ENCODE measurements around the gene WARS2.
A peak's percentile ranks its signal among the peaks of the same experiment; 100 is the strongest.

Gene WARS2

GRCh38 chr1:118985640-118986554 lies 154.6 kb downstream of the WARS2 start:
- H3K9me3 ChIP-seq (ENCODE audit: control insufficient read depth, low read length) = peaks cover 5% of the 10 kb centered on the region
- peak overlapping the region; percentile 60 for H3K4me3 ChIP-seq (ENCODE audit: extremely low read depth, insufficient read depth, low read length, poor library complexity, severe bottlenecking)
- H3K4me1 ChIP-seq (ENCODE audit: control insufficient read depth, insufficient read depth, low read length, poor library complexity, severe bottlenecking) = peaks cover 27% of the 10 kb centered on the region
- peaks cover 15% of the 10 kb centered on the region for H3K36me3 ChIP-seq (ENCODE audit: control insufficient read depth, insufficient read depth, low read length)
- WGBS, 2 experiments (ENCODE audit: insufficient coverage in 2 of 2) = 34 to 36% methylated on average over 28 to 31 of the region's 34 CpGs
- no peak overlapping the region for H3K27ac ChIP-seq (ENCODE audit: low read depth, low read length, severe bottlenecking)

DNA sequence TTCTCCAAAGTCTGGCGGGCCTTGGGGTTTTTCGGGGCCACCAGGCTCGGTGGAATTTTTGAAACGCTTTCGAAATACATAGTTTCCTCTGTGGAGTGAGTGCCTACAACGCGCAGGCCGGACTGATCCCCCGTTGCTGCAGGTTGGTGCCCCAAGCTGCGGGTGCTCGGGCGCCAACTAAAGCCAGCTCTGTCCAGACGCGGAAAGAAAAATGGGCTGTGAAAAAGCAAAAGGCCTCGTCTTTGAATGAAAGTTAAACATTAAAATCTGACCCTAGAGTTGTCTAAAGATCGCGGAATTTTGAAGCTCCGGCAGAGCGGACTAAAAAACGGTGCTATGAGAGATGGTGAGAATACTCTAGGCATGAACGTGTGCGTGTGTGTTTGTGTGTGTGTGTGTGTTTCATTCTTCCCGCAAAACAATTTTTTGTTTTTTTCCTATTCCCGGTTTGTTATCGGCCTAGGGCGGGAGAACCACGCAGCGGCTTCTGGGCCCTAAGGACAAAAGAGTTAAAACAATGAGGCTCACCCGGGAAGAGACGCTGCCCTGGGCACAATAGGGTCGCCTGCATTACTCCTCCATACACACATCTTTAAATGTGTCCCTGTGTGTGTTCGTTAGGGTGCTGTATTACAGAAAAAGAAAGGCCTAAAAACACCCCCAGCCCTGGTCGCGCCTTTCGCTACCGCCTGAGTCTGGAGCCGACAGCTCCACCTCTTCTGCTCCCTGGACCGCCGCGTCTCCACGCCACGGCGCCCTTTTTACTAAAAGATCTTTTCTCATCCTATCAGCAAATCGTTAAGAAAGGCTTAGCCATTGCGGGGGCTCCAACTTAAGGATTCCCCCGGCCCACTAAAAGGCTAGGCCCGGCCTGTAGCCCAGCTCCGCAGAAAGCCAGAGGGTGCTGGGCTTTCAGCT lies 155.5 kb downstream of the WARS2 start:
- Histone ChIP-seq H3K36me3 (ENCODE audit: control insufficient read depth, insufficient read depth, low read length) (peaks cover 15% of the 10 kb centered on the region), H3K4me3 (ENCODE audit: extremely low read depth, insufficient read depth, low read length, poor library complexity, severe bottlenecking) (no peak overlapping the region), H3K9me3 (ENCODE audit: control insufficient read depth, low read length) (peaks cover 5% of the 10 kb centered on the region), H3K4me1 (ENCODE audit: control insufficient read depth, insufficient read depth, low read length, poor library complexity, severe bottlenecking) (peaks cover 21% of the 10 kb centered on the region), H3K27ac (ENCODE audit: low read depth, low read length, severe bottlenecking) (no peak overlapping the region)
- 64 to 73% methylated on average over 36 to 37 of the region's 48 CpGs for WGBS, 2 experiments (ENCODE audit: insufficient coverage in 2 of 2)

GRCh38 chr1:118984086-118984721 lies 156.2 kb downstream of the WARS2 start:
- H3K4me3 ChIP-seq (ENCODE audit: extremely low read depth, insufficient read depth, low read length, poor library complexity, severe bottlenecking) = no peak overlapping the region

DNA sequence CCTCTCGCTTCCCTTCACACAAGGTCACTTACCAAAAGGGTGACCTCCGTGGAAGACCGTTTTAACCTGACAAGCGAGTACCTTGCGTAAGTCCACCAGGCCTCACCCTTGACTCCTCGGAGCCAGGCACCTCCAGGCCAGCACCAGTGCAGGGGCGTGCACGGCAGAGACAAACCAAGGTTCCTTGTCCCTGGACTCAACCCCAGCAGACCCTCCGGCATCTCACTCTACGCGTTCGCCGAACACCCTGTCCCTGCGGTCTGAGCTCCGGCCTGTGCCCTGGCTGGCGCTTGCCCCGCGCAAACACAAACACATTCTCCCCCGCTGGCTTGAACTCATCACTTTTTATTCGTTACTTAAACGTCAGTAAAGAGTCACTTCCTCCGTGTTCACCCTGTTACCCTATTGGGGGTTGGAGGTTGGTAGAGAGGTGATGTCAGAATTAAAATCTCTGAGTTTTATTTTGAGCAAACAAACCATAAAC lies 156.9 kb downstream of the WARS2 start:
- Histone ChIP-seq H3K9me3 (ENCODE audit: control insufficient read depth, low read length) (peaks cover 5% of the 10 kb centered on the region), H3K36me3 (ENCODE audit: control insufficient read depth, insufficient read depth, low read length) (peaks cover 15% of the 10 kb centered on the region), H3K4me1 (ENCODE audit: control insufficient read depth, insufficient read depth, low read length, poor library complexity, severe bottlenecking) (peaks cover 8% of the 10 kb centered on the region), H3K27ac (ENCODE audit: low read depth, low read length, severe bottlenecking) (no peak overlapping the region), H3K4me3 (ENCODE audit: extremely low read depth, insufficient read depth, low read length, poor library complexity, severe bottlenecking) (no peak overlapping the region)
- 72 to 94% methylated on average over 18 of the region's 22 CpGs for WGBS, 2 experiments (ENCODE audit: insufficient coverage in 2 of 2)

More at GRCh38 chr1:118984086-118984721, 156.2 kb downstream of the WARS2 start:
- WGBS, 2 experiments (ENCODE audit: insufficient coverage in 2 of 2) = 73 to 80% methylated on average over 40 to 43 of the region's 43 CpGs
- Histone ChIP-seq H3K4me1 (ENCODE audit: control insufficient read depth, insufficient read depth, low read length, poor library complexity, severe bottlenecking) (peaks cover 14% of the 10 kb centered on the region), H3K36me3 (ENCODE audit: control insufficient read depth, insufficient read depth, low read length) (peaks cover 15% of the 10 kb centered on the region), H3K9me3 (ENCODE audit: control insufficient read depth, low read length) (peaks cover 5% of the 10 kb centered on the region), H3K27ac (ENCODE audit: low read depth, low read length, severe bottlenecking) (no peak overlapping the region)

- H3K9me3 ChIP-seq (ENCODE audit: control insufficient read depth, low read length) = peaks cover 5% of the 10 kb centered on the region
- H3K27ac ChIP-seq (ENCODE audit: low read depth, low read length, severe bottlenecking) = no peak overlapping the region
- 75 to 80% methylated on average over 25 of the region's 26 CpGs for WGBS, 2 experiments (ENCODE audit: insufficient coverage in 2 of 2)
- H3K4me1 ChIP-seq (ENCODE audit: control insufficient read depth, insufficient read depth, low read length, poor library complexity, severe bottlenecking) = peaks cover 5% of the 10 kb centered on the region
- H3K36me3 ChIP-seq (ENCODE audit: control insufficient read depth, insufficient read depth, low read length) = peaks cover 15% of the 10 kb centered on the region
- H3K4me3 ChIP-seq (ENCODE audit: extremely low read depth, insufficient read depth, low read length, poor library complexity, severe bottlenecking) = no peak overlapping the region
Observed at GRCh38 chr1:118982821-118983557, 157.5 kb downstream of the WARS2 start.

GRCh38 chr1:118982266-118982665 lies 158.2 kb downstream of the WARS2 start:
- WGBS, 2 experiments (ENCODE audit: insufficient coverage in 2 of 2) = 60 to 90% methylated on average over 1 to 3 of the region's 6 CpGs

DNA sequence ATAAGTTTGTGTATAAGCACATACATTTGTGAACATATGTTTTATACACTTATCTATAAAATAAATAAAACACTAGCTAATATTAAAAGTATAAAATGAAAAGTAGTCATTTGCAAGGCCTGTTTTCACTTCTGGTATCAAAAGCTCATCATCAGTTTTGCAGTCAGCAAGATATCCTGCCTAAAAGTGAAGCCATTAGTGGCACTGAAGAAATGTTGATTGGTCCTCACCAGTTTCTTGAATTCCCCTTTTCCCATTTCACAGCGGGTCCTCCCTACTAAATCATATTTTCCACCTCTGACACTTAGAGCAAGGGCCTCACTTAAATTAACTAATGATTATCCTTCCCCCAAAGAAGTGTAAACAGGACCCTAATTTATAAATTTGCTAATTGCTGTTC lies 159.0 kb downstream of the WARS2 start:
- Histone ChIP-seq H3K9me3 (ENCODE audit: control insufficient read depth, low read length) (peaks cover 5% of the 10 kb centered on the region), H3K4me1 (ENCODE audit: control insufficient read depth, insufficient read depth, low read length, poor library complexity, severe bottlenecking) (peaks cover 5% of the 10 kb centered on the region), H3K36me3 (ENCODE audit: control insufficient read depth, insufficient read depth, low read length) (peaks cover 15% of the 10 kb centered on the region), H3K4me3 (ENCODE audit: extremely low read depth, insufficient read depth, low read length, poor library complexity, severe bottlenecking) (no peak overlapping the region), H3K27ac (ENCODE audit: low read depth, low read length, severe bottlenecking) (no peak overlapping the region)
- WGBS, 2 experiments (ENCODE audit: insufficient coverage in 2 of 2) = 64 to 90% methylated on average over 1 of the region's 1 CpG

More at GRCh38 chr1:118982266-118982665, 158.2 kb downstream of the WARS2 start:
- Histone ChIP-seq H3K4me3 (ENCODE audit: extremely low read depth, insufficient read depth, low read length, poor library complexity, severe bottlenecking) (no peak overlapping the region), H3K9me3 (ENCODE audit: control insufficient read depth, low read length) (peaks cover 5% of the 10 kb centered on the region), H3K36me3 (ENCODE audit: control insufficient read depth, insufficient read depth, low read length) (peaks cover 15% of the 10 kb centered on the region), H3K4me1 (ENCODE audit: control insufficient read depth, insufficient read depth, low read length, poor library complexity, severe bottlenecking) (peaks cover 5% of the 10 kb centered on the region), H3K27ac (ENCODE audit: low read depth, low read length, severe bottlenecking) (no peak overlapping the region)

All from mesodermal cell (in vitro differentiated cells).